SU-DHL-6 (cell line): ENCODE results near the gene SCARB1.

Experiments
- H2AFZ ChIP-seq: fragments of 200-600 bp; sonication (generic); 2 replicates; pipeline ENCODE4 v1.6.1; 2014; ENCODE audit warnings: low read depth, mild to moderate bottlenecking, moderate library complexity, mixed read lengths, antibody characterized with exemption, low read length; ENCODE audit not compliant: severe bottlenecking
- H3F3A ChIP-seq: fragments of 200-600 bp; shearing (Covaris generic); 2 replicates; pipeline ENCODE4 v1.6.0; 2016; ENCODE audit warnings: antibody characterized with exemption, mild to moderate bottlenecking; ENCODE audit not compliant: insufficient read depth
- H3K27ac ChIP-seq: fragments of 200-600 bp; sonication (generic); 2 replicates; pipeline ENCODE4 v1.5.1; 2016; ENCODE audit warnings: low read depth, mild to moderate bottlenecking, low read length, moderate library complexity, mixed read lengths
- H3K27me3 ChIP-seq: fragments of 200-600 bp; sonication (generic), shearing (Covaris generic); 2 replicates; pipeline ENCODE4 v1.6.0; 2014; ENCODE audit warnings: mild to moderate bottlenecking, low read length
- H3K36me3 ChIP-seq: fragments of 200-600 bp; sonication (generic); 2 replicates; pipeline ENCODE4 v1.6.1; 2014; ENCODE audit warnings: mild to moderate bottlenecking, low read length, mixed read lengths
- H3K4me2 ChIP-seq: fragments of 300-600, 200-600 bp; shearing (Covaris generic), sonication (generic); 2 replicates; pipeline ENCODE4 v1.6.0; 2014; ENCODE audit warnings: low read length, low read depth, mild to moderate bottlenecking; ENCODE audit not compliant: poor library complexity, severe bottlenecking
- H3K4me3 ChIP-seq: fragments of 200-600 bp; sonication (generic); 2 replicates; pipeline ENCODE4 v1.5.1; 2014; ENCODE audit warnings: antibody characterized with exemption, low read length, mild to moderate bottlenecking, mixed read lengths; ENCODE audit not compliant: insufficient read depth, poor library complexity, severe bottlenecking
- H3K79me2 ChIP-seq: fragments of 200-600 bp; sonication (generic); 2 replicates; pipeline ENCODE4 v1.6.1; 2014; ENCODE audit warnings: mild to moderate bottlenecking, low read length, moderate library complexity; ENCODE audit not compliant: insufficient read depth
- H3K9ac ChIP-seq: fragments of 200-600 bp; sonication (generic); 2 replicates; pipeline ENCODE4 v1.7.0; 2014; ENCODE audit warnings: mild to moderate bottlenecking, low read length
- H3K9me2 ChIP-seq: fragments of 200-600 bp; sonication (generic); replicated peaks from 2 replicates; pipeline ENCODE4 v1.6.1; 2014; ENCODE audit warnings: low read length; ENCODE audit not compliant: insufficient read depth
- H3K9me3 ChIP-seq: fragments of 200-600 bp; sonication (generic); 2 replicates; pipeline ENCODE4 v1.6.1; 2014; ENCODE audit warnings: low read length, mixed read lengths; ENCODE audit not compliant: insufficient read depth
- H4K20me1 ChIP-seq: fragments of 200-600 bp; sonication (generic); 2 replicates; pipeline ENCODE4 v1.6.1; 2014; ENCODE audit warnings: low read depth, mild to moderate bottlenecking, antibody characterized with exemption, low read length, moderate library complexity, mixed read lengths
- CTCF ChIP-seq: fragments of 200-600 bp; sonication (generic); IDR thresholded peaks from one replicate; pipeline ENCODE4 v1.5.1; 2017; ENCODE audit warnings: antibody characterized with exemption, mild to moderate bottlenecking, low read length, moderate library complexity; ENCODE audit not compliant: insufficient read depth, poor library complexity, severe bottlenecking
- EZH2phosphoT487 ChIP-seq: fragments of 200-600 bp; sonication (generic), shearing (Covaris generic); conservative IDR thresholded peaks from 2 replicates; pipeline ENCODE4 v1.6.1; 2018; ENCODE audit warnings: mild to moderate bottlenecking, antibody characterized with exemption, low read length, moderate library complexity, mixed read lengths

The SCARB1 gene

DNA sequence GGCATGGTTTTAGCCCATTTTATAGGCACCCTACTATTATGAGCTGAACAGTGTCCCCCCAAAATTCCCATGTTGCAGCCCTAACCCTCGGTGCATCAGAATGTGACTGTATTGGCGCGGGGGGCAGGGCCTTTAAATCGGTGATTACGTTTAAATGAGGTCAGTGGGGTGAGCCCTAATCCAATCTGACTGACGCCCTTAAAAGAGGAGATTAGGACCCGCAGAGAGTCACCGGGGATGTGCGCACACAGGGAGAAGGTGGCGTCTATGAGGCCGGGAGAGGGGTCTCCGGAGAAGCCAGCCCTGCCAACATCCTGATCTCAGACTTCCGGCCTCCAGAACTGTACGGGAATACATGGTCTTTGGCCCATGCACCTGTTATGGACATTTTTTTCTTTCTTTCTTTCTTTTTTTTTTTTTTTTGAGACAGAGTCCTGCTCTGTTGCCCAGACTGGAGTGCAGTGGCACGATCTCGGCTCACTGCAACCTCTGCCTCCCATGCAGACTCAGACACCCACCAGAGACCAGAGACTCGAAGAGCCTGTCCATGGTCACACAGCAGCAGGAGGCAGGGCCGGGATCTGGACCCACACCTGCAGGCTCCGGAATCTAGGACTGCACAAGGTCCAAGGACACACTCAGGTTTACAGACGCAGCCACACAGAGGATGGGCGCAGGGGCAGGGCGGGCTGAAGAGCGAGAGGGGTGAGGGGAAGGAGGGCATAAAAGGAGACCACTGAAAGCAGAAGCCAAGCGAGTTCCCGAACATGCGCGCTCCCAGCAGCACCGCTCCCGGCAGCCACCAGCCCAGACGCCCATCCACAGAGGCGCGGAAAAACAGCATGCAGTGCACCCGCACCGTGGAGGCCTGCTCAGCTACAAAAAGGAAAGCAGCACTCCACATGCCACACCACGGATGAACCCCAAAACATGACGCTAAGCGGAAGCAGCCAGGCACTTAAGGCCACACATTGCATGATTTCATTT lies 19.0 kb downstream of the SCARB1 start:
- H3K4me2 ChIP-seq = no peak overlapping the region
- no peaks in the 10 kb centered on the region for H3K27me3 ChIP-seq
- no peak for TF ChIP-seq CTCF
- TF ChIP-seq EZH2phosphoT487 = no peak
- no peak overlapping the region for H3K4me3 ChIP-seq
- H3F3A ChIP-seq = no peaks in the 10 kb centered on the region
- peaks cover 21% of the 10 kb centered on the region for H3K79me2 ChIP-seq
- no peaks in the 10 kb centered on the region for H3K9me3 ChIP-seq
- no peaks in the 10 kb centered on the region for H4K20me1 ChIP-seq
- no peak overlapping the region for H3K27ac ChIP-seq
- H3K9me2 ChIP-seq = no peaks in the 10 kb centered on the region
- no peaks in the 10 kb centered on the region for H3K36me3 ChIP-seq
- H3K9ac ChIP-seq = no peak overlapping the region
- H2AFZ ChIP-seq = no peak overlapping the region

DNA sequence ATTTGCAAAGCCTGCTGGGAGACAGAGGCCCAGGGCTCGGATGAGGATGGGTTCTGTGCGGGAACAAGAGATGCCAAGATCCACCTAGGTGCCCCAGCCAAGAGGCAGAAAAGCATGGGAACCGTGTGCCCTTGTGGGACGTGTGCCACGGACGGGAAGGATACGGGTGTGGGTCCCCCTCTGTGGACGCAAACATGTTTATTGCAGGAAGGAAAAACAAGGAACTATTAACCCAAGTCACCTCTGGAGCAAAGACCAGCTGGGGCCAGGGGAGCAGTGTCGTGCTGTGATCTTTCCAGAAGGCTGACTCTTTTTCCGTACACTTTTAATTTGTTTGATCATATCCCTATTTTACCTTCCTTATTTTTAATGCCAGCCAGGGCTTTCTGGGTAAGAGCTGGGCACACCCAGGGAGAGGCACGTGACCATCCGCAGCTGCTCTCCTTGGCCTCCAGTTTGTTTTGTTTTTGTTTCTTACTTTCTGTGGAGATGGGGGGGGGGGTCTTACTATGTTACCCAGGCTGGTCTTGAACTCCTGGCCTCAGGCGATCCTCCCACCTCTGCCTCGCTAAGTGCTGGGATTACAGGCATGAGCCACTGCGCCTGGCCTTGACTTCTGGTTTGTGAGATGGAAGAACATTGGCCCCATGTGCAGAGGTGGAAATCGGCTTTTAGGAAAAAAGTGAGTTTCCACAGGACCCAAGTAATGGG lies 20.7 kb downstream of the SCARB1 start:
- H3K36me3 ChIP-seq = no peaks in the 10 kb centered on the region

DNA sequence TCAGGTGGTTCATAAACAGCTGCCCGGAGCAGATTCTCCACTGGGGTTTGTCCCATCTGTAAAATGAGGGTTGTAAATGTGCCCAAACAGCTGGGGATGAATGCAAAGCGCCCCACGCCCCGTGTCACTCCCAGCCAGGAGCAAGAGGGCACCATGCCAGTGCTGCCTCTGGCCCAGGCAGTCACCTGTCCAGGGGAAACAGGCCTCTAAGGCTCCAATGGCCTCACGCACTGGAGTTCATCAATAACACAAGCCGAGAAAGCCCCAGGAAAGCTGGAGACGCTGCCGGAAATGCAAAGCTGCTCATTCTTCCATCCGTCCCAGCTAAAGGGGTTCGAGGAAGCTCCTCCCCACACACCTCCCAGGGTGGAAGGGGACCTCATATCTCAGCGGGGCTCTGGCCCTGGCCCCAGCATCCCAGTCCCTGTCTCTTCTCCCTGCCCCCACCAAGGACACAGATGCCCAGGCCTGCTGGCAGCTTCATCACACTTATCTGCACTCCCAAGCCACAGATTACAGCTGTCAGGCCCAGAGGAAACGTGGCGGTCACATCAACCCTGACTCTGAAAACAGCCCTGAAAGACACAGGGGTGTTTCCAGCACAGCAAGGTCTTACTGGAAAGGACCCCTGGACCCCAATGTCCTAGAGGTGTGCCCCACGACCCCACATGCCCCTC lies 21.5 kb downstream of the SCARB1 start:
- Histone ChIP-seq H3K27ac (no peak overlapping the region), H3F3A (no peaks in the 10 kb centered on the region), H3K36me3 (no peaks in the 10 kb centered on the region), H3K4me2 (no peak overlapping the region), H3K79me2 (peaks cover 21% of the 10 kb centered on the region), H3K9me3 (no peaks in the 10 kb centered on the region), H3K9ac (no peak overlapping the region), H4K20me1 (no peaks in the 10 kb centered on the region), H2AFZ (no peak overlapping the region), H3K27me3 (no peaks in the 10 kb centered on the region), H3K9me2 (no peaks in the 10 kb centered on the region), H3K4me3 (no peak overlapping the region)
- TF ChIP-seq EZH2phosphoT487 = no peak
- TF ChIP-seq CTCF = no peak

More for the DNA sequence above, 20.7 kb downstream of the SCARB1 start:
- Histone ChIP-seq H3K27me3 (no peaks in the 10 kb centered on the region), H3F3A (no peaks in the 10 kb centered on the region), H3K79me2 (peaks cover 21% of the 10 kb centered on the region), H3K9me2 (no peaks in the 10 kb centered on the region), H3K4me3 (no peak overlapping the region), H2AFZ (no peak overlapping the region), H4K20me1 (no peaks in the 10 kb centered on the region), H3K9ac (no peak overlapping the region), H3K27ac (no peak overlapping the region), H3K9me3 (no peaks in the 10 kb centered on the region), H3K4me2 (no peak overlapping the region)
- TF ChIP-seq EZH2phosphoT487 (no peak), CTCF (no peak)
